GM12874 (cell line): ENCODE results near the gene MMP25.

Experiments
- TF ChIP-seq, protein P1 (sequence below): IDR thresholded peaks from 2 replicates; pipeline ENCODE4 v1.5.1; 2011; ENCODE audit warnings: low read depth, mild to moderate bottlenecking, control low read depth, low read length, moderate library complexity; ENCODE audit not compliant: insufficient read depth

The MMP25 gene

DNA sequence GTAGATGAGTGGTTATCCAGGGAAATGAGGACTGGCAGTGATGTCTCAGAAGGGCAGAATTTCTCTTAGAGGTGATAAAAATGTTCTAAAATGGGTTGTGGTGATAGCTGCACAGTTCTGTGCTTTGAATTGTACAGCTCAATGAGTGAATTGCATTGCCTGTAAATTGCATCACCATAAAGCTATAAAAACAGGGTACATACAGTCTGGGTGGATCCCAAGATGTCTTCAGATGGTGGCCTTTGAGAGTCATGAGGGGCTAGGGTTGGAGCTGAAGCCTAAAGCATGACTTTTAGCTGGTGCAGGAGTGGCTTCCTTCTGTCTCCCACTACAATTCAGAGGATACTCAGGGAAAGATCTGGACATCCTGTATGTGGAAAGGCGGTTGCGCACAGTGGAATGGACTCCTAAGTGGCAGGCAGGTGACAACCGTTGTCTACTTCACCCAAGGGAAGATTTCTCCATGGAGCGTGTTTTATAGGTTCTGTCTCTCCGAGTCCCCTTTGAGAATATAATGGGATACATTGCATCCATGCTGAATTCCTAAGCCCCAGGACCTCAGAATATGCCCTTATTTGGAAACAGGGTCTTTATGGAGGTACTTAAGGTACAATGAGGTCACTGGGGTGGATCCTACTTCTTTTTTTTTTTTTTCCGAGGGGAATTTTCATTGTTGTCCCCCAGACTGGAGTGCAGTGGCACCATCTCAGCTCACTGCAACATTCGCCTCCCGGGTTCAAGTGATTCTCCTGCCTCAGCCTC is 17.4 kb downstream of the MMP25 start:
- TF ChIP-seq, protein P1, sequence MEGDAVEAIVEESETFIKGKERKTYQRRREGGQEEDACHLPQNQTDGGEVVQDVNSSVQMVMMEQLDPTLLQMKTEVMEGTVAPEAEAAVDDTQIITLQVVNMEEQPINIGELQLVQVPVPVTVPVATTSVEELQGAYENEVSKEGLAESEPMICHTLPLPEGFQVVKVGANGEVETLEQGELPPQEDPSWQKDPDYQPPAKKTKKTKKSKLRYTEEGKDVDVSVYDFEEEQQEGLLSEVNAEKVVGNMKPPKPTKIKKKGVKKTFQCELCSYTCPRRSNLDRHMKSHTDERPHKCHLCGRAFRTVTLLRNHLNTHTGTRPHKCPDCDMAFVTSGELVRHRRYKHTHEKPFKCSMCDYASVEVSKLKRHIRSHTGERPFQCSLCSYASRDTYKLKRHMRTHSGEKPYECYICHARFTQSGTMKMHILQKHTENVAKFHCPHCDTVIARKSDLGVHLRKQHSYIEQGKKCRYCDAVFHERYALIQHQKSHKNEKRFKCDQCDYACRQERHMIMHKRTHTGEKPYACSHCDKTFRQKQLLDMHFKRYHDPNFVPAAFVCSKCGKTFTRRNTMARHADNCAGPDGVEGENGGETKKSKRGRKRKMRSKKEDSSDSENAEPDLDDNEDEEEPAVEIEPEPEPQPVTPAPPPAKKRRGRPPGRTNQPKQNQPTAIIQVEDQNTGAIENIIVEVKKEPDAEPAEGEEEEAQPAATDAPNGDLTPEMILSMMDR, result no peak

DNA sequence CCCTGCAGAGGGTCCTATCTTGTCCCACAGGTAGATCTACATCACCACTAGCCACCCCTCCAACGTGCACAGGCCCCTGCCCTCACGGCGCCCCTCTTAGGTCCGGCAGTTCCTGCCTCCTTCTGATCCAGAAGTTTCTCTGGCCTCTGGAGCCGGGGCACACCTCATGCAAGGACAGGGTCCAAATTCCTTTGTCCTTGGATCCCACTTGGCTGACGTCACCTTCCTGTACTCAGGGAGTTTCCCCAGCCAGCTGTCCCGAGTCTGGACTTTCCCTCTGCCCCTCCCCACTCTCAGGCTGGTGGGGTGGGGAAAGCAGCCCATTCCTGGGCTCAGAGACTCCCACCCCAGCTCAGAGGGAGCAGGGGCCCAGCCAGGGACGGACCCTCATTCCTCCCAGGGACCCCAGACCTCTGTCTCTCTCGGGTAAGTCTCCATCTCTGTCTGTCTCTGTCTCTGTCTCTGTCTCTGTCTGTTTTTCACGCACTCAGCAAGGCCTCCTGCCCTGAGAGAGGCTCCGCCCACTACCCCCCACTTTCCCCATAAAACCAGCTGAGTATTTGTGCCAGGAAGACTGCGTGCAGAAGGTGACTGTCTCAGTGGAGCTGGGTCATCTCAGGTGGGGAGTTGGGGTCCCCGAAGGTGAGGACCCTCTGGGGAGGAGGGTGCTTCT is 18.8 kb downstream of the MMP25 start, which contains the start of gene IL32:
Gene IL32 (plus strand): TSS at position 572 of the 673 bp plus-strand sequence. CDS start 172 bp downstream, outside the sequence.
- TF ChIP-seq, protein P1, result no peak

DNA sequence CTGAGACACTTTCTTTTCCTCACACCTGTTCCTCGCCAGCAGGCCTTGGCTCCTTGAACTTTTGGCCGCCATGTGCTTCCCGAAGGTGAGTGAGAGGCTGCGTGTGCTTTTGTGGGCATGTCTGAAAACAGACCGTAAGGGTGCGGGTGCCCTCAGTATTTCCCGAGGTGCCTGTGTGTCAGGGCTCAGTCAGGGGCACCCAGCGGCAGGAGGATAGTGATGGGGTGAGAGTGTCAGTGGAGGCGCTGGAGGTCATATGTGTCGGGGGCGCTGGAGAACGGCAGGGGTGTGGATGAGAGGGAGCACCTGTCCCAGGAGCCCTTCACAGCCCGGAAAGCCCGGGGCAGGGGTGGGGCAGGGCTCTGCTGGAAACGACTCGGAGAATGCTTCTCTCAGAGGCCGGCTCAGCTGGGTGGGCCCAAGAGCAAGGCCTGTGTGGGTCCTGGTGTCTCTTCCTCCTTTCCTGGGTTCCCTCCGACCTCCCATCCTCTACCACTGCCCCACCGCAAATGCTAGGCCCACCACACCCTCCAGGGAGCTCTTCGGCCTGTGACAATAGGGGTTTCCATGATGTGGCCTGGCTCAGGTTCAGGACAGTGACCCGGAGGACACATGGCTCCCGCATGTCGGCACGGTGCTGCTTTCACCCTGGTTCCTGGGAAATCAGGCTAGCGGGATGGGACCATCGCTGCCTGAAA is 19.5 kb downstream of the MMP25 start:
- TF ChIP-seq, protein P1, result no peak

DNA sequence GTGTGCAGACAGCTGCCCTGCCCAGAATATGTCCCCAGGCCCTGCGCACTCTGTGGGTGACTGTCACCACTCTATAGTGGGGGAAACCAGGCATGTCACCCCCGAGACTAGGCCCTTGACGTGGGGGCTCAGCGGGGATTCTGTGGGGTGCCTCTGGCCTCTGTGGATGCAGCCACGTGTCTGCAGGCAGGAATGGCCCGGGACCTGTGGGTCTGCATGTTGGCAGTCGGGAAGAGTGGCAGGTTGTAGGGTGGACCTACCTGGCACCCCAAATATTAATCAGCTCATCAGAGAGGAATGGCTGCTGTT is 20.0 kb downstream of the MMP25 start:
- TF ChIP-seq, protein P1, result no peak

DNA sequence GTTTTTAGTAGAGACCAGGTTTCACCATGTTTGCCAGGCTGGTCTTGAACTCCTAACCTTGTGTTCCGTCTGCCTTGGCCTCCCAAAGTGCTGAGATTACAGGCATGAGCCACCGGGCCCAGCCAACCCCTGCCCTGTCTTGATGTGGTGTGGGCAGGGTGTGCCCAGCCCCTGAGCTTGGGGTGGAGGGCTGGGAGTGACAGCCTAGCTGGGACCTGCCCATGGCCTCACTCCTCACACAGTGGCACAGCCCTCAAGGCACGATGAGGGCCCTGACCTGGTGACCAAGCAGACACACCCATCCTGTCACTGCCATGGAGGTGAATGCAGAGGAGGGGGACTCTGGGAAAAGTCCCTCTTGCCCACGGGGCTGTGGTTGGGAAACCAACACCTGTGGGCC is 22.1 kb downstream of the MMP25 start:
- TF ChIP-seq, protein P1, result no peak

DNA sequence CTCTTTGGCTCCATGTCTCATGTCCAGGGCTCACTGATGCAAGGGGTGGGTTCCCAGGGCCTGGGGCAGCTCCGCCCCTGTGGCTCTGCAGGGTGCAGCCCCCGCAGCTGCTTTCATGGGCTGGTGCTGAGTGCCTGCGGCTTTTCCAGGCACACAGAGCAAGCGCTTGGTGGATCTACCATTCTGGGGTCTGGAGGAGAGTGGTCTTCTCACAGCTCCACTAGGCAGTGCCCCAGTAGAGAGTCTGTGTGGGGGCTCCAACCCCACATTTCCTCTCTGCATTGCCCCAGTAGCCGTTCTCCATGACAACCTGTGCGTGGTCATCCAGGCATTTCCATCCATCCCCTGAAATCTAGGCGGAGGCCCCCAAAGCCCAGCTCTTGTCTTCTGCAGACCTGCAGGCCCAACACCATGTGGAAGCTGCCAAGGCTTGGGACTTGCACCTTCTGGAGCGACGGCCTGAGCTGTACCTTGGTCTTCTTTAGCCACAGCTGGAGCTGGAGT is 24.3 kb downstream of the MMP25 start:
- TF ChIP-seq, protein P1, result no peak

DNA sequence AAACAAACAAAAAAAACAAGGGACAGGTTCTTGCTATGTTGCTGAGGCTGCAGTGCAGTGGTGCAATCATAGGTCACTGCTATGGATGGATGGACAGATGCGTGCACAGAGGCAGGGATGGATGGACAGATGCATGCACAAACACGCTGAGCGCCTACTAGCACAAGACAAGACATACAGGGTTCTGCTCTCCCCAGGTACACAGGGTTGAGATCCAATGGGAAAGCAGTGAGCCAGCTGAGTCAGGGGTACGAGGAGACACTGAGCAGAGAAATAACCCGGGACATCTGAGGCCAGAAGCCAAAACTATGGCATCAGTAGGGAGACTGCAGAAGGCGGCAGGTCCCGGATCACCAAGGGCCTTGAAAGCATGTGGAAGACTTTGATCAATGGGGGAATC is 25.3 kb downstream of the MMP25 start:
- TF ChIP-seq, protein P1, result no peak
